Suprapubic skin (tissue), 4 donors: Measurements from ENCODE around the gene PPP2R3B.

ENCODE experiments used
- CTCF ChIP-seq, 2 donors: fragments of 200-600 bp in 1 of 2; fragments of 450-650 bp in 1 of 2; sonication (generic) in 1 of 2; IDR thresholded peaks; one replicate each; pipeline ENCODE4 v1.5.1; 2016 to 2019; ENCODE audit warnings: antibody characterized with exemption in 2 of 2, mild to moderate bottlenecking in 1 of 2, moderate library complexity in 1 of 2
- EP300 ChIP-seq: sonication (generic); formaldehyde crosslinking; IDR thresholded peaks from one replicate; pipeline ENCODE4 v1.6.1; 2017; ENCODE audit warnings: antibody characterized with exemption
- POLR2A ChIP-seq, 2 donors: fragments of 450-650 bp; IDR thresholded peaks; one replicate each; pipeline ENCODE4 v1.6.1; 2017; ENCODE audit warnings: antibody characterized with exemption in 2 of 2, mild to moderate bottlenecking in 2 of 2, moderate library complexity in 2 of 2
- POLR2AphosphoS5 ChIP-seq, 3 donors: sonication (generic); formaldehyde crosslinking; IDR thresholded peaks; one replicate each; pipeline ENCODE4 v1.6.1; 2017; ENCODE audit warnings: antibody characterized with exemption in 3 of 3

- TF ChIP-seq CTCF (IDR thresholded peaks at IDR 0.05) (no peak), POLR2A (IDR thresholded peaks at IDR 0.05) (no peak), EP300 (no peak), POLR2AphosphoS5 (IDR thresholded peaks at IDR 0.05) (no peak)
Measured at GRCh38 chrX:340641-341423, 45.9 kb downstream of the PPP2R3B start.
